IPS-15b (cell line): ENCODE measurements around the gene RASSF8.
"Not testable (repeated sequence)": the region's sequence is repeated elsewhere in the genome, so short reads cannot be mapped to it uniquely, and the experiment has no call there.

Source experiments
- H3K27me3 ChIP-seq: one replicate; pipeline ENCODE4 v1.6.1; 2013; ENCODE audit warnings: low read length; ENCODE audit not compliant: control insufficient read depth, insufficient read depth
- H3K36me3 ChIP-seq: one replicate; pipeline ENCODE4 v1.6.1; 2013; ENCODE audit warnings: low read length; ENCODE audit not compliant: control insufficient read depth, insufficient read depth
- H3K4me1 ChIP-seq: one replicate; pipeline ENCODE4 v1.6.1; 2013; ENCODE audit warnings: mild to moderate bottlenecking, low read length; ENCODE audit not compliant: control insufficient read depth, insufficient read depth
- H3K4me3 ChIP-seq: one replicate; pipeline ENCODE4 v1.5.1; 2013; ENCODE audit warnings: low read depth, low read length
- H3K9ac ChIP-seq: one replicate; pipeline ENCODE4 v1.6.1; 2013; ENCODE audit warnings: low read depth, mild to moderate bottlenecking, low read length
- H3K9me3 ChIP-seq: one replicate; pipeline ENCODE4 v1.6.1; 2013; ENCODE audit warnings: mild to moderate bottlenecking, low read length; ENCODE audit not compliant: control insufficient read depth, insufficient read depth

RASSF8 gene

GRCh38 chr12:26054383-26054782 is 95.9 kb downstream of the RASSF8 start:
- no peaks in the 10 kb centered on the region for H3K27me3 ChIP-seq
- no peaks in the 10 kb centered on the region for H3K4me1 ChIP-seq
- H3K9me3 ChIP-seq: no peaks in the 10 kb centered on the region
- no peak overlapping the region for H3K4me3 ChIP-seq
- H3K36me3 ChIP-seq: no peaks in the 10 kb centered on the region
- no peak overlapping the region for H3K9ac ChIP-seq

GRCh38 chr12:26055087-26055486 is 96.6 kb downstream of the RASSF8 start:
- no peaks in the 10 kb centered on the region for H3K9me3 ChIP-seq
- H3K4me3 ChIP-seq: no peak overlapping the region
- no peaks in the 10 kb centered on the region for H3K36me3 ChIP-seq
- H3K4me1 ChIP-seq: no peaks in the 10 kb centered on the region
- no peaks in the 10 kb centered on the region for H3K27me3 ChIP-seq
- no peak overlapping the region for H3K9ac ChIP-seq

GRCh38 chr12:26056335-26056734 is 97.9 kb downstream of the RASSF8 start:
- H3K9me3 ChIP-seq: no peaks in the 10 kb centered on the region
- no peaks in the 10 kb centered on the region for H3K4me1 ChIP-seq
- H3K9ac ChIP-seq: no peak overlapping the region
- H3K27me3 ChIP-seq: no peaks in the 10 kb centered on the region
- no peak overlapping the region for H3K4me3 ChIP-seq
- no peaks in the 10 kb centered on the region for H3K36me3 ChIP-seq

GRCh38 chr12:26057271-26057670 is 98.8 kb downstream of the RASSF8 start:
- H3K4me1 ChIP-seq, H3K36me3 ChIP-seq, H3K4me3 ChIP-seq, H3K9me3 ChIP-seq, H3K27me3 ChIP-seq, H3K9ac ChIP-seq: not testable (repeated sequence)

DNA sequence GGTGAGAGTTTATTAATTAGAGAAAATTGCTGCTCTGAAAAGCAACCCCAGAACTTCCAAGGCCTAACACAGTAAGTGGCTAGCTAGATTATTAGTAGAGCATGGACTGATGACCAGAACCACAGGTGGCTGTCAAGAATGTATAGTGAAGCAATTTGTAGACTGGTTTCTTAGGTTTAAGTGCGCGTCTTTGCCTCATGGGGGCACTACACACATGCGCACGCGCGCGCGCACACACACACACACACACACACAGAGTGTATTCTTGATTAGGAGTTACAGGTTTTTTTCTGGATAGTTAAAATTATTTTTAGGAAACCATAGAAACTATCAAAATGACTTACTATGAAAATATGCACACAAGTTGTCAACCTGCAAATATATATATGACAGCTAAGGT is 99.8 kb downstream of the RASSF8 start:
- H3K36me3 ChIP-seq: no peaks in the 10 kb centered on the region
- no peaks in the 10 kb centered on the region for H3K4me1 ChIP-seq
- H3K9ac ChIP-seq: no peak overlapping the region
- H3K9me3 ChIP-seq: no peaks in the 10 kb centered on the region
- no peaks in the 10 kb centered on the region for H3K27me3 ChIP-seq
- H3K4me3 ChIP-seq: no peak overlapping the region

DNA sequence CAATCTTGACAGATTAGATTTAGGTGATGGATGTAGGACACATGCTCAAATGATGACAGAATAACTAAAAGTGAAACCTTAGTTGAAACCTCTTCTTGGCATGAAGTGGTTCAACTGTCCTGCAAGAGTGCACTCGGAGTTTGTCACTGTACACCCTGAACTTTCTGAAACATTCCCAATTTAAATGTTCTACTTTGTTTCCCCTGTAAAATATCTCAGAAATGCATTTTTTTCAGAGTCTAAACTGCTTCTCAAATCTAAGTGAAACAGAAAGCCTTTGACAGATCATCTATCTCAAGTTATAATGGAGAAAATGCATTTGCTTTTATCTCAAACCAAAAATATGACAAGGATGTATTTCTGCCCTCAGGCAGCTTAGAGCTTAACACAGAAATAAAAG is 100.3 kb downstream of the RASSF8 start:
- no peak overlapping the region for H3K9ac ChIP-seq
- no peak overlapping the region for H3K4me3 ChIP-seq
- H3K36me3 ChIP-seq: no peaks in the 10 kb centered on the region
- no peaks in the 10 kb centered on the region for H3K27me3 ChIP-seq
- no peaks in the 10 kb centered on the region for H3K4me1 ChIP-seq
- H3K9me3 ChIP-seq: no peaks in the 10 kb centered on the region

- Histone ChIP-seq H3K4me1 (no peaks in the 10 kb centered on the region), H3K27me3 (no peaks in the 10 kb centered on the region), H3K4me3 (no peak overlapping the region), H3K9me3 (no peaks in the 10 kb centered on the region), H3K36me3 (no peaks in the 10 kb centered on the region), H3K9ac (no peak overlapping the region)
Observed at GRCh38 chr12:26062006-26062405, 103.5 kb downstream of the RASSF8 start.

DNA sequence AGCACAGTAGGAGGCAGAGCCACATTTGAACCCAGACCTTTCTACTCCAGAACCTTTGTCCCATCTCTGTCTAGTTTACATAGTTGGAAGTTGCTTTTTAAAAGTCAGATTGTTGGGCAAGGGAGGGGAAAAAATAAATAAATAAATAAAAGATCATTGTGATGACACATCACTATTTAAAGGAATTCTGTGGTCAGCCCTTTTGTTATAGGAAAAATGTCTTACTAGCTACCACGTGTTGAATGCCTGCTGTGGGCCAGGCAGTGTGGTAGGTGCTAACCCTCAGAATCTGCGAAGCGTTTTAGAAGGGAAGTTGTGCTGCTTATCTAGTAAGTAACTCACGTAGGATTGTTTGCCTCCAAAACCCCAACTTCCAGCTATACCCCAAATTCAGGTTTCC is 104.1 kb downstream of the RASSF8 start:
- Histone ChIP-seq H3K36me3 (no peaks in the 10 kb centered on the region), H3K9me3 (no peaks in the 10 kb centered on the region), H3K4me1 (no peaks in the 10 kb centered on the region), H3K4me3 (no peak overlapping the region), H3K9ac (no peak overlapping the region), H3K27me3 (no peaks in the 10 kb centered on the region)

GRCh38 chr12:26065451-26065850 is 107.0 kb downstream of the RASSF8 start:
- Histone ChIP-seq H3K9me3 (no peaks in the 10 kb centered on the region), H3K4me3 (no peak overlapping the region), H3K27me3 (no peaks in the 10 kb centered on the region), H3K36me3 (no peaks in the 10 kb centered on the region), H3K4me1 (peaks cover 5% of the 10 kb centered on the region), H3K9ac (no peak overlapping the region)

GRCh38 chr12:26068503-26068902 is 110.0 kb downstream of the RASSF8 start:
- H3K36me3 ChIP-seq: no peaks in the 10 kb centered on the region
- peaks cover 5% of the 10 kb centered on the region for H3K4me1 ChIP-seq
- no peak overlapping the region for H3K4me3 ChIP-seq
- no peaks in the 10 kb centered on the region for H3K27me3 ChIP-seq
- no peaks in the 10 kb centered on the region for H3K9me3 ChIP-seq
- no peak overlapping the region for H3K9ac ChIP-seq

- Histone ChIP-seq H3K9me3 (no peaks in the 10 kb centered on the region), H3K4me1 (peaks cover 5% of the 10 kb centered on the region), H3K4me3 (no peak overlapping the region), H3K9ac (no peak overlapping the region), H3K36me3 (no peaks in the 10 kb centered on the region), H3K27me3 (no peaks in the 10 kb centered on the region)
Observed at GRCh38 chr12:26069796-26070195, 111.3 kb downstream of the RASSF8 start.

DNA sequence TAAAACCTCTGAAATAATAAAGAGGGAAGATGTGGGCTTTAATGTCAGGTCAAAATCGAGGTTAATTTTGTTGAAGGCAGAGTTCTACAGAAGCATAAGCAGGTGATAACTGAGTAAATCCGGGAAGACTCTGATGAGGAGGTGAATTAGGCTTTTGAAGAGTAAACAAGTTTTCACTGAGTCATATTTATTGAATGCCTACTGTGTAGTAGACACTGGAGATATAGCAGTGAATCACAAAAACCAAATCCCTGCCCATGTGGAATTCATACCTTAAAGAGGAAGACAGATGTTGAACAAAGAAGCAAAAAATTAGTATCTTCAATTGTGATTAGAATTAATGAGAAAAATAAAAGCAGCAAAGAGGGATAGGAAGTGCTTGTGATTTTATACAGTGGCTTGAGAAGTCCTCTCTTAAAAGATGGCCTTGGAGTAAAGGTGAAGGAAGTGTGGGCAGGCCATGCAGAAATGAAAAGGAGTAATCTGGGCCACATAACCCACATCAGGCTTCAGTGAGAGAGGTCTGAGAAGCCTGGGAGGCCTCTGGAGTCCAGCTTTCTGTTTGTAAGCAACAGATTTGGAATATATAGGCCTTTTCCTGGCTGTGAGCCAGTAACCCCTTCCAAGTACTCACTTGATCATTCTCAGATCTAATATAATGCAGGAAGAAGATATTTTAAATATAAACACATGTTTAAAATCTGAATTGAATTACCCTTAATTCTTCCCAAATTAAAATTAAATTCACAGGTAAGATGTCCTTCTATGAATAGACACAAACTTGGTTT is 119.6 kb downstream of the RASSF8 start:
- H3K9ac ChIP-seq: no peak overlapping the region
- H3K4me3 ChIP-seq: no peak overlapping the region
- H3K4me1 ChIP-seq: no peaks in the 10 kb centered on the region
- peaks cover 3% of the 10 kb centered on the region for H3K9me3 ChIP-seq
- H3K36me3 ChIP-seq: no peaks in the 10 kb centered on the region
- H3K27me3 ChIP-seq: no peaks in the 10 kb centered on the region
